Natural killer cell (primary cell): ENCODE measurements around the gene INPPL1. TPM values are rescaled to one million over a fixed set of nuclear protein-coding genes. Genes with fewer than 3 reads are reported as not detected.

Experiments used
- ATAC-seq, 3 donors: fragments of 150-1000 bp in 2 of 3; fragments of 200-7000 bp in 1 of 3; cut with Tn5 transposase; 1 replicate in 1 of 3; 2 replicates in 2 of 3; pipeline ENCODE4 v1.10.0; 2021; ENCODE audit warnings: mild to moderate bottlenecking in 2 of 3, moderate library complexity in 2 of 3
- DNase-seq, 2 donors: peaks; one replicate each; pipeline versions ENCODE4 v3.0.0 to v3.0.0-alpha.2; 2013 to 2021; ENCODE audit warnings: mixed read lengths in 1 of 2
- H3K27ac ChIP-seq: one replicate; pipeline ENCODE4 v1.5.1; 2013; ENCODE audit warnings: mild to moderate bottlenecking, low read length
- H3K27me3 ChIP-seq: one replicate; pipeline ENCODE4 v1.6.1; 2013; ENCODE audit warnings: low read length; ENCODE audit not compliant: control insufficient read depth, insufficient read depth
- H3K36me3 ChIP-seq: one replicate; pipeline ENCODE4 v1.6.1; 2013; ENCODE audit warnings: low read length; ENCODE audit not compliant: control insufficient read depth, insufficient read depth
- H3K4me1 ChIP-seq: one replicate; pipeline ENCODE4 v1.6.1; 2013; ENCODE audit warnings: low read length; ENCODE audit not compliant: control insufficient read depth, insufficient read depth
- H3K4me3 ChIP-seq: one replicate; pipeline ENCODE4 v1.5.1; 2013; ENCODE audit warnings: low read length
- H3K9me3 ChIP-seq: one replicate; pipeline ENCODE4 v1.6.1; 2013; ENCODE audit warnings: low read length; ENCODE audit not compliant: control insufficient read depth, insufficient read depth
- H3K27ac Mint-ChIP-seq, 2 donors: one replicate each; pipeline ENCODE4 v1.8.0; 2022; ENCODE audit warnings: mild to moderate bottlenecking in 2 of 2, mixed read lengths in 2 of 2, moderate library complexity in 1 of 2
- H3K27me3 Mint-ChIP-seq, 2 donors: one replicate each; pipeline ENCODE4 v1.8.0; 2022; ENCODE audit warnings: low read depth in 2 of 2, mixed read lengths in 2 of 2
- H3K36me3 Mint-ChIP-seq: one replicate; pipeline ENCODE4 v1.8.0; 2022; ENCODE audit warnings: mixed read lengths
- H3K4me1 Mint-ChIP-seq, 2 donors: one replicate each; pipeline ENCODE4 v1.8.0; 2022; ENCODE audit warnings: mixed read lengths in 2 of 2
- H3K4me3 Mint-ChIP-seq: one replicate; pipeline ENCODE4 v1.8.0; 2022; ENCODE audit warnings: mild to moderate bottlenecking, moderate library complexity, mixed read lengths
- H3K9me3 Mint-ChIP-seq, 2 donors: one replicate each; pipeline ENCODE4 v1.8.0; 2022; ENCODE audit warnings: mixed read lengths in 2 of 2
- WGBS: methylation state at CpG from one replicate; pipeline ENCODE4 v1.1.7; 2013; ENCODE audit warnings: missing lambda C conversion rate; ENCODE audit not compliant: insufficient coverage; 5-methylcytosine and 5-hydroxymethylcytosine counted together
- intact Hi-C: fragments of 100-400 bp; cut with micrococcal nuclease; formaldehyde crosslinking; loops from one replicate; pipeline ENCODE4 v1.14.2; 2022
- total RNA-seq, 4 donors: library from RNA; stranded (reverse); fragments of 120-200 nt in 1 of 4; gene quantifications; one replicate each; pipeline versions ENCODE4 v1.2.3 to v1.2.4, GENCODE V29; 2013 to 2022
- TF ChIP-seq, protein P1 (sequence below): fragments of 200-600 bp; IDR thresholded peaks from one replicate; pipeline ENCODE4 v1.8.0; 2022; ENCODE audit warnings: antibody characterized with exemption

INPPL1 gene
- total RNA-seq, 3 donors from 2014 or later (not counting 1 experiment from before 2014, with no cell fraction given), result 193 to 207 (median 195) TPM

DNA sequence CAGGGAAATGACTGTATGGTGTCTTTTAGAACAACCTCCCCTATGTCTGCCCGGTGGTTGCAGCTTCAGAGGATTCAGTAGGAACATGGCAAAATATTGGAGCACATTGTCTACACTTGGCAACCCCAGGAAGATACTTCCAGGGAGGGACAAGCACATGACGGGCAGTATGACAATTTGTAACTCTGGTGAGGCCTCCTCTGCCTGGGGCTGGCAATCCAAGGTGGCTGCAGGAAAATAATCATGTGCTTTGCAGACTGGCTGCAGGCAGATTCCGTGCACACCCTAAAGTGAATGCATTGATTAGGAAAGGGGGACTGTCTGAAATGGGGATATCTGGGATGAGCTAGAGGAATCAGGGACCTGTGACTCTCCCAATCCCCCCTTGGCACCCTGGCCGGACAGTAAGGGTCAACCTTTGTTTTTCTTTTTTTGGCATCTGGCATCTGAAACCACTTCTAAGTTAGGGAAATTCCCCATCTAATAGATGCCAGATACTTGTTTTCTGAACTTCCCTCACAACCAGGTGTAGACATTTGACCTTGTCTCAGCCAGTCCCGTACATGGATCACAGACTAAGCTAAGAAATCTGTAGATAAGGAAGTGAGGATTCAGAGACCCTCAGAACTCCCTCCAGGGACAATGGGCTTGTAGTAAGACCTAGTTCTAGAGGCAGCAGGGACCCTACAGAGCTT is 29.9 kb downstream of the INPPL1 start:
- no peak overlapping the region for H3K4me3 ChIP-seq
- H3K4me1 ChIP-seq, result no peaks in the 10 kb centered on the region
- Mint-ChIP-seq H3K4me1 (no peaks in the 10 kb centered on the region), H3K4me3 (no peak overlapping the region), H3K27ac (no peak overlapping the region), H3K36me3 (no peaks in the 10 kb centered on the region), H3K27me3 (peaks cover 5 to 8% of the 10 kb centered on the region in 2 donors), H3K9me3 (no peaks in the 10 kb centered on the region)
- ATAC-seq (no peak), DNase-seq (no peak)
- 76% methylated on average over 5 of the region's 5 CpGs for WGBS
- no peaks in the 10 kb centered on the region for H3K9me3 ChIP-seq
- TF ChIP-seq, protein P1, sequence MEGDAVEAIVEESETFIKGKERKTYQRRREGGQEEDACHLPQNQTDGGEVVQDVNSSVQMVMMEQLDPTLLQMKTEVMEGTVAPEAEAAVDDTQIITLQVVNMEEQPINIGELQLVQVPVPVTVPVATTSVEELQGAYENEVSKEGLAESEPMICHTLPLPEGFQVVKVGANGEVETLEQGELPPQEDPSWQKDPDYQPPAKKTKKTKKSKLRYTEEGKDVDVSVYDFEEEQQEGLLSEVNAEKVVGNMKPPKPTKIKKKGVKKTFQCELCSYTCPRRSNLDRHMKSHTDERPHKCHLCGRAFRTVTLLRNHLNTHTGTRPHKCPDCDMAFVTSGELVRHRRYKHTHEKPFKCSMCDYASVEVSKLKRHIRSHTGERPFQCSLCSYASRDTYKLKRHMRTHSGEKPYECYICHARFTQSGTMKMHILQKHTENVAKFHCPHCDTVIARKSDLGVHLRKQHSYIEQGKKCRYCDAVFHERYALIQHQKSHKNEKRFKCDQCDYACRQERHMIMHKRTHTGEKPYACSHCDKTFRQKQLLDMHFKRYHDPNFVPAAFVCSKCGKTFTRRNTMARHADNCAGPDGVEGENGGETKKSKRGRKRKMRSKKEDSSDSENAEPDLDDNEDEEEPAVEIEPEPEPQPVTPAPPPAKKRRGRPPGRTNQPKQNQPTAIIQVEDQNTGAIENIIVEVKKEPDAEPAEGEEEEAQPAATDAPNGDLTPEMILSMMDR, result no peak
- H3K27me3 ChIP-seq, result no peaks in the 10 kb centered on the region
- no peaks in the 10 kb centered on the region for H3K36me3 ChIP-seq
- H3K27ac ChIP-seq, result no peak overlapping the region
- intact Hi-C loops, result no loop called here

DNA sequence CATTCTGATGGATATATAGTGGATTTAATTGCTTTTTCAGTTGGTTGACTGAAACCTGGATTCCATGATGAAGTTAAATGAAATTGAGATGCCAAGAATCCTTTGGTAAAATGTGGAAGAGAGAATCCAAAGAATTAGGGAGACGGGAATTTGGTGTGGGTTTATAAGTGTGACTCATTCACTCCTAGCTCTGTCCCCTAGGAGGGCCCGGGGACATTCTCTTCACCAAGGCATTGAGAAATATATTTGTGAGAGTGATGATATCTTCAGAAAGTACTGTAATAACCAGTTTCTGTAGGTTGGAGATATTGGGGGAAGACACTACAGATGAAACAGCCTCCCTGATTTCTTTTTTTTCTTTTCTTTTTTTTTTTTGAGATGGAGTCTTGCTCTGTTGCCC is 33.0 kb downstream of the INPPL1 start:
- Histone ChIP-seq H3K9me3 (no peaks in the 10 kb centered on the region), H3K27me3 (no peaks in the 10 kb centered on the region), H3K4me1 (no peaks in the 10 kb centered on the region), H3K36me3 (no peaks in the 10 kb centered on the region), H3K27ac (no peak overlapping the region), H3K4me3 (no peak overlapping the region)
- TF ChIP-seq, protein P1, result no peak
- ATAC-seq, result no peak
- intact Hi-C loops, result no loop called here
- Mint-ChIP-seq H3K36me3 (no peaks in the 10 kb centered on the region), H3K27ac (no peak overlapping the region), H3K27me3 (peaks cover 4 to 6% of the 10 kb centered on the region in 2 donors), H3K9me3 (no peaks in the 10 kb centered on the region), H3K4me3 (no peak overlapping the region), H3K4me1 (no peaks in the 10 kb centered on the region)
- WGBS, result 93% methylated on average over 2 of the region's 2 CpGs
- DNase-seq, result no peak

DNA sequence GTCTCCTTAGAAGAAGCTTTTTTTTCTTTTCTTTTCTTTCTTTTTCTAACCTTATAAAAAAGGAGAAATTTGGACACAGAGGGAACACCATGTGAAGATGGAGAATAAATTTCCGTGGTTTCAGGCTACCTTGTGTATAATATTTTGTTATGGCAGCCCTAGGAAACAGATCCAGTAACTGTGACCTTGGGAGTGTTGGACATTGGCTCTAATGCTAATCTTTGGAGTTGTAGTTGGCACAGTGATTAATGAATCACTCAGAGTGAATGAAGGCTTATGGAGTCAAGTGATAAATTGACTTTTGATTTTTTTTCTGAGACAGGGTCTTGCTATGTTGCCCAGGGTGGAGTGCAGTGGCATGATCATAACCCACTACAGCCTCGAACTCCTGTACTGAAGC is 34.9 kb downstream of the INPPL1 start:
- Mint-ChIP-seq H3K36me3 (no peaks in the 10 kb centered on the region), H3K9me3 (no peaks in the 10 kb centered on the region)
- 76% methylated on average over 2 of the region's 2 CpGs for WGBS

More for the DNA sequence above, 34.9 kb downstream of the INPPL1 start:
- DNase-seq, result no peak
- H3K4me3 ChIP-seq, result no peak overlapping the region
- H3K27me3 ChIP-seq, result no peaks in the 10 kb centered on the region
- H3K4me1 ChIP-seq, result no peaks in the 10 kb centered on the region
- H3K27me3 Mint-ChIP-seq, result peaks cover 12 to 14% of the 10 kb centered on the region in 2 donors
- no peak overlapping the region for H3K27ac ChIP-seq
- TF ChIP-seq, protein P1, result no peak
- ATAC-seq, result no peak
- H3K4me3 Mint-ChIP-seq, result no peak overlapping the region
- no peaks in the 10 kb centered on the region for H3K9me3 ChIP-seq
- intact Hi-C loops, result no loop called here
- H3K4me1 Mint-ChIP-seq, result no peaks in the 10 kb centered on the region
- H3K36me3 ChIP-seq, result no peaks in the 10 kb centered on the region
- H3K27ac Mint-ChIP-seq, result no peak overlapping the region
